Osteoblast (primary cell): ENCODE measurements around the gene PHF13. TPM values are rescaled to one million over a fixed set of nuclear protein-coding genes. Genes with fewer than 3 reads are reported as not detected.

Experiments used
- DNase-seq: peaks from one replicate; pipeline ENCODE4 v3.0.0; 2011; ENCODE audit warnings: low spot score, mixed read lengths; ENCODE audit not compliant: insufficient read length; ENCODE audit errors: missing footprints
- H2AFZ ChIP-seq: 2 replicates; pipeline ENCODE4 v1.6.0; 2011; ENCODE audit warnings: mild to moderate bottlenecking, low read length
- H3K27ac ChIP-seq: 2 replicates; pipeline ENCODE4 v1.5.1; 2011; ENCODE audit warnings: mild to moderate bottlenecking, low read depth, low read length, moderate library complexity
- H3K27me3 ChIP-seq: 2 replicates; pipeline ENCODE4 v1.6.0; 2012; ENCODE audit warnings: mild to moderate bottlenecking, control low read depth, inconsistent platforms, low read length, moderate library complexity; ENCODE audit not compliant: insufficient read depth
- H3K36me3 ChIP-seq: 2 replicates; pipeline ENCODE4 v1.5.1; 2011; ENCODE audit warnings: mild to moderate bottlenecking, low read length, control low read depth, moderate library complexity; ENCODE audit not compliant: insufficient read depth
- H3K4me1 ChIP-seq: 2 replicates; pipeline ENCODE4 v1.5.1; 2011; ENCODE audit warnings: mild to moderate bottlenecking, low read length, control low read depth, moderate library complexity; ENCODE audit not compliant: insufficient read depth
- H3K4me2 ChIP-seq: 2 replicates; pipeline ENCODE4 v1.6.0; 2011; ENCODE audit warnings: mild to moderate bottlenecking, low read length; ENCODE audit not compliant: insufficient read depth
- H3K4me3 ChIP-seq: fragments of 200-600 bp; sonication (generic); 3 replicates; pipeline ENCODE4 v1.5.1; 2012; ENCODE audit warnings: mild to moderate bottlenecking, low read length, inconsistent platforms; ENCODE audit not compliant: insufficient read depth
- H3K79me2 ChIP-seq: 2 replicates; pipeline ENCODE4 v1.6.0; 2012; ENCODE audit warnings: mild to moderate bottlenecking, low read length, control low read depth, inconsistent platforms; ENCODE audit not compliant: insufficient read depth
- H3K9me3 ChIP-seq: 2 replicates; pipeline ENCODE4 v1.5.1; 2011; ENCODE audit warnings: low read depth, low read length, control low read depth
- H4K20me1 ChIP-seq: 2 replicates; pipeline ENCODE4 v1.6.0; 2012; ENCODE audit warnings: mild to moderate bottlenecking, low read length, control low read depth; ENCODE audit not compliant: insufficient read depth
- total RNA-seq: library from RNA; depleted of rRNA; stranded (reverse); fragments of >200 nt; gene quantifications from 2 replicates; pipeline ENCODE4 v1.2.3, GENCODE V29; 2012
- TF ChIP-seq, protein P1 (sequence below): IDR thresholded peaks from 2 replicates; pipeline ENCODE4 v1.5.1; 2011; ENCODE audit warnings: mild to moderate bottlenecking, low read depth, low read length, moderate library complexity; ENCODE audit errors: extremely low read depth

The PHF13 gene
- total RNA-seq, 1 donor: 13.4 TPM

GRCh38 chr1:6591222-6591621 is 22.3 kb upstream of the PHF13 start:
- H4K20me1 ChIP-seq: peaks cover 54% of the 10 kb centered on the region
- no peak overlapping the region for H3K4me2 ChIP-seq
- TF ChIP-seq, protein P1, sequence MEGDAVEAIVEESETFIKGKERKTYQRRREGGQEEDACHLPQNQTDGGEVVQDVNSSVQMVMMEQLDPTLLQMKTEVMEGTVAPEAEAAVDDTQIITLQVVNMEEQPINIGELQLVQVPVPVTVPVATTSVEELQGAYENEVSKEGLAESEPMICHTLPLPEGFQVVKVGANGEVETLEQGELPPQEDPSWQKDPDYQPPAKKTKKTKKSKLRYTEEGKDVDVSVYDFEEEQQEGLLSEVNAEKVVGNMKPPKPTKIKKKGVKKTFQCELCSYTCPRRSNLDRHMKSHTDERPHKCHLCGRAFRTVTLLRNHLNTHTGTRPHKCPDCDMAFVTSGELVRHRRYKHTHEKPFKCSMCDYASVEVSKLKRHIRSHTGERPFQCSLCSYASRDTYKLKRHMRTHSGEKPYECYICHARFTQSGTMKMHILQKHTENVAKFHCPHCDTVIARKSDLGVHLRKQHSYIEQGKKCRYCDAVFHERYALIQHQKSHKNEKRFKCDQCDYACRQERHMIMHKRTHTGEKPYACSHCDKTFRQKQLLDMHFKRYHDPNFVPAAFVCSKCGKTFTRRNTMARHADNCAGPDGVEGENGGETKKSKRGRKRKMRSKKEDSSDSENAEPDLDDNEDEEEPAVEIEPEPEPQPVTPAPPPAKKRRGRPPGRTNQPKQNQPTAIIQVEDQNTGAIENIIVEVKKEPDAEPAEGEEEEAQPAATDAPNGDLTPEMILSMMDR: no peak
- H3K36me3 ChIP-seq: peaks cover 78% of the 10 kb centered on the region
- H3K27ac ChIP-seq: no peak overlapping the region
- no peak overlapping the region for H3K4me3 ChIP-seq
- H3K27me3 ChIP-seq: no peaks in the 10 kb centered on the region
- peak; percentile 64 for DNase-seq
- H2AFZ ChIP-seq: no peak overlapping the region
- H3K79me2 ChIP-seq: peaks cover 58% of the 10 kb centered on the region
- no peaks in the 10 kb centered on the region for H3K9me3 ChIP-seq
- no peaks in the 10 kb centered on the region for H3K4me1 ChIP-seq

DNA sequence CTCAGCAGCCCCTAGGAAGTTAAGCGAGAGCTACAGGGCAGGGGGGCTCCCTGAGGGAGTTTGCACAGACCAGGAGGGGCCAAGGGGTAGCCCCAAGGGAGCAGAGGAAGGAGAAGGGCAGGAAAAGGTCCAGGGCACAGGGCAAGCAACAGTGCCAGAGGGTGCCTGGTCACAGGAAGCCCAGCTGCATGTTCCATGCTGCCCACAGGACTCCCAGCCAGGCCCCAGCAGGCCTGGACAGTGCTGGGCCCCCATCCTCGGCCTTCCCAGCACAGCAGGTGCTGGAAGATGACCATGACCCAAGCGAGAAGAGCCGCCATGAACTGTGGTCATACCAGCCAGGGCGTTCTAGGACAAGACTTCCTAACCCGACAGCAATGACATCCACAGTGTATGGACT is 21.9 kb upstream of the PHF13 start:
- Histone ChIP-seq H2AFZ (no peak overlapping the region), H3K27me3 (no peaks in the 10 kb centered on the region), H3K4me2 (no peak overlapping the region), H4K20me1 (peaks cover 59% of the 10 kb centered on the region), H3K79me2 (peaks cover 62% of the 10 kb centered on the region), H3K4me3 (no peak overlapping the region), H3K36me3 (peaks cover 82% of the 10 kb centered on the region), H3K27ac (no peak overlapping the region), H3K9me3 (no peaks in the 10 kb centered on the region), H3K4me1 (no peaks in the 10 kb centered on the region)
- TF ChIP-seq, protein P1: no peak
- DNase-seq: peak; percentile 62

GRCh38 chr1:6592441-6592840 is 21.1 kb upstream of the PHF13 start:
- no peak overlapping the region for H2AFZ ChIP-seq
- peak; percentile 71 for DNase-seq
- H4K20me1 ChIP-seq: peaks cover 67% of the 10 kb centered on the region
- peaks cover 70% of the 10 kb centered on the region for H3K79me2 ChIP-seq
- peaks cover 90% of the 10 kb centered on the region for H3K36me3 ChIP-seq
- no peaks in the 10 kb centered on the region for H3K9me3 ChIP-seq
- H3K4me2 ChIP-seq: no peak overlapping the region
- no peak overlapping the region for H3K4me3 ChIP-seq
- no peaks in the 10 kb centered on the region for H3K4me1 ChIP-seq
- no peak overlapping the region for H3K27ac ChIP-seq
- TF ChIP-seq, protein P1: no peak
- no peaks in the 10 kb centered on the region for H3K27me3 ChIP-seq

- peaks cover 92% of the 10 kb centered on the region for H3K36me3 ChIP-seq
- H3K4me2 ChIP-seq: no peak overlapping the region
- no peaks in the 10 kb centered on the region for H3K4me1 ChIP-seq
- peaks cover 69% of the 10 kb centered on the region for H4K20me1 ChIP-seq
- H2AFZ ChIP-seq: no peak overlapping the region
- DNase-seq: peak; percentile 26
- H3K27me3 ChIP-seq: no peaks in the 10 kb centered on the region
- H3K9me3 ChIP-seq: no peaks in the 10 kb centered on the region
- TF ChIP-seq, protein P1: no peak
- H3K79me2 ChIP-seq: peaks cover 76% of the 10 kb centered on the region
- no peak overlapping the region for H3K4me3 ChIP-seq
- no peak overlapping the region for H3K27ac ChIP-seq
Observed at GRCh38 chr1:6592865-6593593, 20.5 kb upstream of the PHF13 start.
